ENCODE measurements around the gene GDF2.

GDF2 gene

DNA sequence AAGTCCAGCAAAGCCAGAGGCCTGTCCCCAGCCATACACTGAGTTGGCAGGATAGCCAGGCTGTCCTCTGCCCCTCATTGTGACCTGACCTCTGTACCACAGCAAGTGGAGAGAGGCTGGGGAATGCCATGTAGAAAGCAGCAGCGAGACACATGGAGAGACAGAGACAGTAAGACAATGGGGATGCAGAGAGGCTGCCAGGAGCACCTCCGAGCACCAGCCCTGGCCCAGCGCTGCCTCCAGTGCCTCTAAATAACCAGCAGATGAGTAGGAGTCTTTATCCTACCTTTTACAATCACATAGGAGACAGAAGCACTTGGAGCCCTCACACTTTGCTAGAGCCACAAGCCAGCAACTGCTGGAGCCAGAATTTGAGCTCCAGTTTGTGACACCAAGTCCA, 8.1 kb downstream of the GDF2 start:
- no peaks in the 10 kb centered on the region for H3K9me3 ChIP-seq (ENCODE audit: control insufficient read depth, insufficient read depth, low read length)
- H3K4me1 ChIP-seq (ENCODE audit: control insufficient read depth, insufficient read depth, low read length): no peaks in the 10 kb centered on the region
- no peaks in the 10 kb centered on the region for H3K36me3 ChIP-seq (ENCODE audit: control insufficient read depth, insufficient read depth, low read length)
- no peak overlapping the region for H3K9ac ChIP-seq (ENCODE audit: low read depth, low read length)
- no peak overlapping the region for H3K4me3 ChIP-seq (ENCODE audit: low read depth, low read length)
- no peaks in the 10 kb centered on the region for H3K27me3 ChIP-seq (ENCODE audit: control insufficient read depth, insufficient read depth, low read length)

DNA sequence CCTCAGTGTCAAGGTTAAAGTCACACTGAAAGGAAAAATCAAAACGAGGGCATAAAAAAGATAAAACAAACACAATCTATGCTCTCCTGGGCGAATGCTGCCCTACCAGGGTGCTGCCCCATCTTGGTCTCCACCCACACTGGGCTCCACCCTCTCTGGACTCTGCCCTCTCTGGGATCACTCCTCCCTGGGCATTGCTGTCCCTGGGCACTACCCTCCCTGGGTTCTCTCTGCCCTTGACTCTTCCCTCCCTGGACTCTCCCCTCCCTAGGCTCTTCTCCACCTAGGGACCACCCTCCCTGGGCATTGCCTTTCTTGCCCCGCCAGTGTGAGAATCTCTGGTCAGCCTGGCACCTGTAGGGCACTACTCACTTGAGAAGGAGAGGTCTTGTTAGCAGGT, 8.6 kb downstream of the GDF2 start:
- Histone ChIP-seq H3K4me1 (ENCODE audit: control insufficient read depth, insufficient read depth, low read length) (no peaks in the 10 kb centered on the region), H3K9ac (ENCODE audit: low read depth, low read length) (no peak overlapping the region), H3K4me3 (ENCODE audit: low read depth, low read length) (no peak overlapping the region), H3K9me3 (ENCODE audit: control insufficient read depth, insufficient read depth, low read length) (no peaks in the 10 kb centered on the region), H3K27me3 (ENCODE audit: control insufficient read depth, insufficient read depth, low read length) (no peaks in the 10 kb centered on the region), H3K36me3 (ENCODE audit: control insufficient read depth, insufficient read depth, low read length) (no peaks in the 10 kb centered on the region)

DNA sequence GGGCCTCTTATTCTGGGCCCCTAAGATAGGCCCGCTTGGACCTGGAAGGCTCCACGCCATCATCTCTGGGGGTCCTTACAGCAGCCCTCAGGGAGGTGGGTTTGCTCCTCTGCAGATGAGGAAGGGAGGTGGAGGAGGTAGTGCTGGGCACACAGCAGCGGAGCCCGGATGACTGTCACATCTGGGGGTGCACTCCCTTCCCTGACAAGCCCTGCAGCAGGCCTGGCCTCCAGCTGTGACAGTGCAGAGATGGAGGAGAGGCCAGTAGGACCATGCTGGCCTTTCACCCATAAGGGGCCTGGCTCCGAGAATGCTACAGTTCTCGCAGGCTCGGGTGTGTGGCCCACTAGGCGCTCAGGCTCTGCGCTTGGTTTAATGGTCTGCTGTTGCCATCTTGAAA, 9.2 kb downstream of the GDF2 start:
- Histone ChIP-seq H3K9ac (ENCODE audit: low read depth, low read length) (no peak overlapping the region), H3K9me3 (ENCODE audit: control insufficient read depth, insufficient read depth, low read length) (no peaks in the 10 kb centered on the region)

DNA sequence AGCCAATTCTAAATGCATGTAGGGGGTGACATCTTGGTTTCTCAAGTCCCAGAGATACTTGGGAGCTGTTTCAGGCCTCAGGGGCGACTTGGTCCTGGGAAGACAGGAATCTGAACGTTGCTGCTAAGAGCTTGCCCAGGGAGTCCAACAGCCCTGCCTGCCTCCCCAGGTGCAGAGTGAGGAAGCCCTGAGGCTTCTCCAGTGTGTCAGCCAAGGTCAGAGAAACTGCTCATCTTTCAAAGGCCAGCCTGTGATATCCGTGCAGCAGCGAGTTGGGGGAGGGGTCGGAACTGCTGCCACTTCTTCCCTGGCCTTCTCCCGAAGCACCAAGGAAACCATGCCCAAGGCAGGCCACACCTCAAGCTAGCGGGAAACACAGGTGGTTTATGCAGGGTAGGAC, 9.7 kb downstream of the GDF2 start:
- Histone ChIP-seq H3K4me3 (ENCODE audit: low read depth, low read length) (no peak overlapping the region), H3K9me3 (ENCODE audit: control insufficient read depth, insufficient read depth, low read length) (no peaks in the 10 kb centered on the region), H3K4me1 (ENCODE audit: control insufficient read depth, insufficient read depth, low read length) (no peaks in the 10 kb centered on the region), H3K36me3 (ENCODE audit: control insufficient read depth, insufficient read depth, low read length) (no peaks in the 10 kb centered on the region), H3K9ac (ENCODE audit: low read depth, low read length) (no peak overlapping the region), H3K27me3 (ENCODE audit: control insufficient read depth, insufficient read depth, low read length) (no peaks in the 10 kb centered on the region)

More for the DNA sequence above, 9.2 kb downstream of the GDF2 start:
- H3K36me3 ChIP-seq (ENCODE audit: control insufficient read depth, insufficient read depth, low read length): no peaks in the 10 kb centered on the region
- no peaks in the 10 kb centered on the region for H3K27me3 ChIP-seq (ENCODE audit: control insufficient read depth, insufficient read depth, low read length)
- H3K4me1 ChIP-seq (ENCODE audit: control insufficient read depth, insufficient read depth, low read length): no peaks in the 10 kb centered on the region
- H3K4me3 ChIP-seq (ENCODE audit: low read depth, low read length): no peak overlapping the region

DNA sequence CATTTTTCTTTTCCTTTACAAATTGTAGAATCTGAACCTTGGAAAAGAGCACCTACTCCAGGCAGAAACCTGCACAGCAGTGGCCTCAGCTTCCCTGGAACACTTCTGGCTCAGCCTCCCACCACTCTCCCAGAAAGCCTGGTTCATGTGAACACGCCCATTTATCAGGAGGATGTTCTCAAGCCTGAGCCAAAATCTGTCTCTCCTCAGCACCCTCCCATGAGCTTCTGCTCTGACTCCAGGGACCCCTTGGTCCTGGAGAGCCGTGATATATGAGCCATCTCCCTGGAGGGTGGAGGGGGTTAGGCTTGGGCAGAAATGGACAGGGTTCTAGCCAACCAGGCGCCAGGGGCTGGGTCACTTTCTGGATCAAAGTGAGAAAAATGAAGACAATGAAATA, 10.1 kb downstream of the GDF2 start:
- Histone ChIP-seq H3K27me3 (ENCODE audit: control insufficient read depth, insufficient read depth, low read length) (no peaks in the 10 kb centered on the region), H3K9me3 (ENCODE audit: control insufficient read depth, insufficient read depth, low read length) (no peaks in the 10 kb centered on the region), H3K9ac (ENCODE audit: low read depth, low read length) (no peak overlapping the region), H3K4me1 (ENCODE audit: control insufficient read depth, insufficient read depth, low read length) (no peaks in the 10 kb centered on the region), H3K4me3 (ENCODE audit: low read depth, low read length) (no peak overlapping the region), H3K36me3 (ENCODE audit: control insufficient read depth, insufficient read depth, low read length) (no peaks in the 10 kb centered on the region)

DNA sequence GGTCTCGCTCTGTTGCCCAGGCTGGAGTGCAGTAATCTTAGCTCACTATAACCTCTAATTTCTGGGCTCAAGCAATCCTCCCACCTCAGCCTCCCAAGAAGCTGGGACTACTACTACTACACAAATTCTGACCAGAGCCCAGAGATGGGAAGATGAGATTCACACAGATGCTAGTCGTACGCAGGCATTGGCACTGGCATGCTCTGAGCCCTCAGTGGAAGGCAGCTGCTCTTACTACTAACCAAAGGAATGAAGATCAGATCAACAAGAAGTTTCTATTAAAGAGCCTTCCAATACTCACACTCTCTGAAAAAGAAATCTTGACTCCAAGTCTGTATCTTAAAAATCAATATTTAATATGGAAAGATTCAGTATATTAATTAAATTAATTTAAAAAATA, 10.7 kb downstream of the GDF2 start:
- H3K27me3 ChIP-seq (ENCODE audit: control insufficient read depth, insufficient read depth, low read length): no peaks in the 10 kb centered on the region
- H3K9ac ChIP-seq (ENCODE audit: low read depth, low read length): no peak overlapping the region
- no peaks in the 10 kb centered on the region for H3K4me1 ChIP-seq (ENCODE audit: control insufficient read depth, insufficient read depth, low read length)
- H3K36me3 ChIP-seq (ENCODE audit: control insufficient read depth, insufficient read depth, low read length): no peaks in the 10 kb centered on the region
- H3K9me3 ChIP-seq (ENCODE audit: control insufficient read depth, insufficient read depth, low read length): no peaks in the 10 kb centered on the region
- H3K4me3 ChIP-seq (ENCODE audit: low read depth, low read length): no peak overlapping the region

DNA sequence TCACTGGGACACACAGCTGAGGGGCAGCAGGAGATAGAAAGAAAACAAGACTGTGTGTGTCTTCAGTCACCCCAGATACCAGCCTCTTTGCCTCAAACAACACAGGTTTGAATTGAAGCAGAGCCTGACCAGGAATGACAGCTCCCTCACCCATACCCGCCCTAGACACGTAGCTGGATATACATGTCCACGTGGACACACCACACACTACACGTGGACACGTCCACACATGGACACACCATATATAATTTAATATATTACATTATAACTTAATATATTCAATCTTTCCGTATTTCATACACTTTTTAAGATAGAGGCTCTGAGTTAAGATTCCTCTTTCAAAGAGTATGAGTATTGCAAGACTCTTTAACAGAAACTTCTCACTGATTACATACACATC, 11.3 kb downstream of the GDF2 start:
- H3K27me3 ChIP-seq (ENCODE audit: control insufficient read depth, insufficient read depth, low read length): no peaks in the 10 kb centered on the region
- no peaks in the 10 kb centered on the region for H3K9me3 ChIP-seq (ENCODE audit: control insufficient read depth, insufficient read depth, low read length)
- no peaks in the 10 kb centered on the region for H3K36me3 ChIP-seq (ENCODE audit: control insufficient read depth, insufficient read depth, low read length)
- H3K9ac ChIP-seq (ENCODE audit: low read depth, low read length): no peak overlapping the region
- H3K4me3 ChIP-seq (ENCODE audit: low read depth, low read length): no peak overlapping the region
- no peaks in the 10 kb centered on the region for H3K4me1 ChIP-seq (ENCODE audit: control insufficient read depth, insufficient read depth, low read length)

DNA sequence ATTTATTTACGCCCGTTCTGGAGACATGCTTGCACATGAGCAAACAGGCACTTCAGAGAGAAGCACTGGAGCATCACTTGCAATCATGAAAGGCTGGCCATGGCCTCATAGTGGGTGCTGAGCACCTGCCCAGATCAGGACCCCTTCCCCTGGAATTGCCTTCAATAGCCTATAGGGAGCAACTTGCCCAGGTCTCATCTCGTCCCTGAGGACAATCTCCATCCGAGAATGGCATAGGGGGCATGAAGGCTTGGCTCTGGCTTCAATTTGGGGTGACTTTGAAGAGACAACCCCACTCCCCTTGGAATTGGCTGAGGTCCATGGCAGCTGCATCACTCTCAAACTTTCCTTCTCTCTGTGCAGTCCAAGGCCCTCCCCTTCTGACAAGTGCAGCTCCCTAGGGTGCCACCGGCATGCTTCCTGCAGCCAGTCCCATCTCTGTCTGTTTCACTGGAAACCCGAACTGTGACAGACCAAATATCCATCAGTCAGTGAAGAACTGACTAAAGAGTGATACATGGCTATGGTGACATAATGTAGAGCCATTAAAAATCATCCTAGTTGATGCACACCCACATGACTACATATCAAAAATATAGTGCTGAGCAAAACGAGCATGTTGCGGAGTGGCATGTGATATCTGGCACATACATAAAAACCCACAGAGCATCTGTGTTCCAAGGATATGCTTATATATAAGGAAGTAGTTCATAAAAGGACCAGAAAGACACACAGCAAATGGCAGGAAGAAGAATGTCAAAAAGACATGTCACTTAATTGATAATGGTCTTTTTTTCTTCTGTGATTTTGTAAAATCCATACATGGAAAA, 12.4 kb downstream of the GDF2 start:
- Histone ChIP-seq H3K4me1 (ENCODE audit: control insufficient read depth, insufficient read depth, low read length) (no peaks in the 10 kb centered on the region), H3K27me3 (ENCODE audit: control insufficient read depth, insufficient read depth, low read length) (no peaks in the 10 kb centered on the region), H3K4me3 (ENCODE audit: low read depth, low read length) (no peak overlapping the region), H3K36me3 (ENCODE audit: control insufficient read depth, insufficient read depth, low read length) (no peaks in the 10 kb centered on the region), H3K9me3 (ENCODE audit: control insufficient read depth, insufficient read depth, low read length) (no peaks in the 10 kb centered on the region), H3K9ac (ENCODE audit: low read depth, low read length) (no peak overlapping the region)

DNA sequence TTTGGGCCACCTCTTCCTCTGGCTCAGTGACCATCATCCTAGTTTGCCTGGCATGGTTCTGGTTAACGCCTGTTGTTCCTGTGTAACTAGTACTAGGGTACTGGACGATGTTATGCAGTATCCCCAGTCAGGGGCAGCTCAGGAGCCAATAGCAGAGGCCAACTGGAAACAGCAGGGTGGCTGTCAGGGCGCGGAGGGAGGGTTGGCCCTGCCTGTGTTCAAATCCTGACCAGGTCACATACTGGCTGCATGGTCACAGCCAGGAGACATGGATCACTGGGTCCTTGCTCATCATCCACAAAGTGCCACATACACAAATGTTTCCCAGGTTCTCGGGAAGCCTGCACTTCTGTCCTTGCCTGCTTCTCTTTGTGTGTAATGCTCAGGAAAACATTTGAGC, 13.7 kb downstream of the GDF2 start:
- Histone ChIP-seq H3K4me1 (ENCODE audit: control insufficient read depth, insufficient read depth, low read length) (no peaks in the 10 kb centered on the region), H3K27me3 (ENCODE audit: control insufficient read depth, insufficient read depth, low read length) (no peaks in the 10 kb centered on the region), H3K9me3 (ENCODE audit: control insufficient read depth, insufficient read depth, low read length) (no peaks in the 10 kb centered on the region), H3K9ac (ENCODE audit: low read depth, low read length) (no peak overlapping the region), H3K36me3 (ENCODE audit: control insufficient read depth, insufficient read depth, low read length) (no peaks in the 10 kb centered on the region), H3K4me3 (ENCODE audit: low read depth, low read length) (no peak overlapping the region)

DNA sequence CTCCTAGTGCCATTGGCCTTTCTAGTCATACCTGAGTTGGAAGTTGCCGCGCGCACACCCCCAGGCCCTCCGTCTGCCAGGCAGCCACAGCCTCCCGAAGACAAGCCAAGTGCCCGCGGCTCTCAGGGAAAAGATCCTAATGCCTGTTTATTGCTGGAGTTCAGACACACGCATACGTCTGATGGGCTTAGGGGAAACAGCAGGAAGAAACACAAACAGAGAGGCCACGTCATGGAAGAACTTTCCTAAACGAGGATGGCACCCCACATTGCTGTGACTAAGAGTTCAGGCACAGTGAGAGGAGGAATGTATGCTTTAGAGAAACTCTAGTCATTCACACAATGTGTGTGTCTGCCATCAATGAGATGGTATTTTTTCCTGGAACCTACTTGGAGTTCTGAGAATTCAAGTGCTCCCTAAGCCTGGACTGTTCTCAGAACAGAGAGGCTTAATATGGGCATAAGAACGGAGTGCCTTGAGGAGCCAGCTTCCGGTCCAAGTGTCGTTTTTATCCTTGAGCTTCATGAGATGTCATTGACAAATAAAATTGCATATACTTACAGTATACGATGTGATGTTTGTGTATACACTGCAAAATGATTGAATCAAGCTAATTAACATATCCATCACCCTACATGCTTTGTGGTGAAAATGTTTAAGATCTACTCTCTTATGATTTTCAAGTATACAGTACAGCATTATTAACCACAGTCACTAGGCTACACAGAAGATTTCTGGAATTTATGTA, 14.3 kb downstream of the GDF2 start:
- Histone ChIP-seq H3K36me3 (ENCODE audit: control insufficient read depth, insufficient read depth, low read length) (no peaks in the 10 kb centered on the region), H3K9ac (ENCODE audit: low read depth, low read length) (no peak overlapping the region), H3K4me1 (ENCODE audit: control insufficient read depth, insufficient read depth, low read length) (no peaks in the 10 kb centered on the region), H3K4me3 (ENCODE audit: low read depth, low read length) (no peak overlapping the region), H3K27me3 (ENCODE audit: control insufficient read depth, insufficient read depth, low read length) (no peaks in the 10 kb centered on the region), H3K9me3 (ENCODE audit: control insufficient read depth, insufficient read depth, low read length) (no peaks in the 10 kb centered on the region)

DNA sequence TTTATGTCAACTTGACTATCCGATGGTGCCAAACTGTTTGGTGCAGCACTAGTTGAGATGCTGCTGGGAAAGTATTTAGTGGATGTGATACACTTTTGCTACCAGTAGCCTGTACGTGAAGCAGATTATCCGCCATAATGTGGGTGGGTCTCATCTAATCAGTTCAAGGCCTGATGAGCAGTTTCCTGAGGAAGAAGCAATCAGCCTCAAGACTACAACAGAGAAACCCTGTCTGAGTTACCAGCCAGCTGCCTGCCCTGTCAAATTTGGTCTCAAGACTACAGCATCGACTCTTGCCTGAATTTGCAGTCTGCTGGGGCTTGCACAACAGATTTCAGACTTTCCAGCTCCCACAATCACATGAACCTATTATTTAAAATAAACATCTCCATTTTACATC, 15.1 kb downstream of the GDF2 start:
- no peak overlapping the region for H3K4me3 ChIP-seq (ENCODE audit: low read depth, low read length)
- no peaks in the 10 kb centered on the region for H3K36me3 ChIP-seq (ENCODE audit: control insufficient read depth, insufficient read depth, low read length)
- H3K27me3 ChIP-seq (ENCODE audit: control insufficient read depth, insufficient read depth, low read length): no peaks in the 10 kb centered on the region
- H3K9me3 ChIP-seq (ENCODE audit: control insufficient read depth, insufficient read depth, low read length): no peaks in the 10 kb centered on the region
- no peaks in the 10 kb centered on the region for H3K4me1 ChIP-seq (ENCODE audit: control insufficient read depth, insufficient read depth, low read length)
- no peak overlapping the region for H3K9ac ChIP-seq (ENCODE audit: low read depth, low read length)

DNA sequence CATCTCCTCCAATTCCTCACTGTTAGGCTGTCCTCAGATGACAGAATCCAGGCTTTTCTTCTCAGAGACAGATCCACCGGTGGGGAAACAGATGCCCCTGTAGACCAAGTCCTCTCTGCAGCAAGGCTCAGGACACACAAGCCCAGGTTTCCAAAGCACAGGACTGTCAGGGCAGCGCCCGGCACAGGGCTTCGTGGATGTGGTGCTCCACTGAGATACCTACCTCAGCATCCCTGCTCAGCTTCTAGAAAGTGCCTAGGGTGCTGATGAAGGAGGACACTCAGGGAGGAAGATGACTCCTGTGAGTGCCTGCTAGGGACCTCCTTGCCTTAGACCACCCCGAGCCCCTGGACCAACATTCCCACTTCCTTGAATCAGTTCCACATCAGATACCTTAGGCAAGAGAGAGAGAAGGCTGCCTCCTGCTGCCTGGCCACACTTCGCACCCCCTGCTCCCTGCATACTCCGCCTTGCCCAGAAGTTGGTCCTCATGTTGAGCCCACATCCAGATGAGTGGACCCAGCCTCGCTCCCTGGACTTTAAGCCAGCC, 17.0 kb downstream of the GDF2 start:
- H3K9ac ChIP-seq (ENCODE audit: low read depth, low read length): no peak overlapping the region
- no peaks in the 10 kb centered on the region for H3K9me3 ChIP-seq (ENCODE audit: control insufficient read depth, insufficient read depth, low read length)
- no peaks in the 10 kb centered on the region for H3K36me3 ChIP-seq (ENCODE audit: control insufficient read depth, insufficient read depth, low read length)
- H3K4me3 ChIP-seq (ENCODE audit: low read depth, low read length): no peak overlapping the region
- no peaks in the 10 kb centered on the region for H3K27me3 ChIP-seq (ENCODE audit: control insufficient read depth, insufficient read depth, low read length)
- peaks cover 3% of the 10 kb centered on the region for H3K4me1 ChIP-seq (ENCODE audit: control insufficient read depth, insufficient read depth, low read length)
